Subcutaneous adipose tissue (tissue), 4 donors: ENCODE measurements around the gene THUMPD3. TPM values are rescaled to one million over a fixed set of nuclear protein-coding genes. Genes with fewer than 3 reads are reported as not detected.

Source experiments
- total RNA-seq, 4 donors: library from RNA; depleted of rRNA; stranded (reverse); fragments of >200 nt; gene quantifications; one replicate each; pipeline ENCODE4 v1.1.0, GENCODE V29; 2016
- TF ChIP-seq, protein P1 (sequence below): fragments of 450-650 bp; IDR thresholded peaks from one replicate; pipeline ENCODE4 v1.5.1; 2016; ENCODE audit warnings: low read depth, mild to moderate bottlenecking, control low read depth, antibody characterized with exemption, moderate library complexity

Gene THUMPD3
- total RNA-seq, 4 donors from 2014 or later: 20.7 to 53.8 (median 23.4) TPM

DNA sequence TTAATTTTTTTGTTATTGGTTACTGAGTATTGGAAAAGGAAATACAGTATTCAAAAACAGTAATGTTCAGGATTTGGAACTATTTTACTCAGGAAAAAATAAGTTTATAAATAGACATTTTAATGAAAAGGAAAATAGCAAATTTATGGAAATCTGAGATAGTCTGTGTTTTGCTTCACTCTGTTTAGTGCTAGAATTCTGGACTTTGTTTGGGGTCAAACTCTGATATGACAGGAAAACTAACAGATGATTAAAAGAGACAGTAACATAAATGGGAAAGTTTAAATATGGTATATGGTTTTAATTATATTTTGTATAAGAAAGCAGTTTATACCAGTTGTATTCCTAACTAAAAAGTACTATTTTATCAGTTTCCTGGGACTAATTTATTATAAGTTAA is 52.0 kb downstream of the THUMPD3 start:
- TF ChIP-seq, protein P1, sequence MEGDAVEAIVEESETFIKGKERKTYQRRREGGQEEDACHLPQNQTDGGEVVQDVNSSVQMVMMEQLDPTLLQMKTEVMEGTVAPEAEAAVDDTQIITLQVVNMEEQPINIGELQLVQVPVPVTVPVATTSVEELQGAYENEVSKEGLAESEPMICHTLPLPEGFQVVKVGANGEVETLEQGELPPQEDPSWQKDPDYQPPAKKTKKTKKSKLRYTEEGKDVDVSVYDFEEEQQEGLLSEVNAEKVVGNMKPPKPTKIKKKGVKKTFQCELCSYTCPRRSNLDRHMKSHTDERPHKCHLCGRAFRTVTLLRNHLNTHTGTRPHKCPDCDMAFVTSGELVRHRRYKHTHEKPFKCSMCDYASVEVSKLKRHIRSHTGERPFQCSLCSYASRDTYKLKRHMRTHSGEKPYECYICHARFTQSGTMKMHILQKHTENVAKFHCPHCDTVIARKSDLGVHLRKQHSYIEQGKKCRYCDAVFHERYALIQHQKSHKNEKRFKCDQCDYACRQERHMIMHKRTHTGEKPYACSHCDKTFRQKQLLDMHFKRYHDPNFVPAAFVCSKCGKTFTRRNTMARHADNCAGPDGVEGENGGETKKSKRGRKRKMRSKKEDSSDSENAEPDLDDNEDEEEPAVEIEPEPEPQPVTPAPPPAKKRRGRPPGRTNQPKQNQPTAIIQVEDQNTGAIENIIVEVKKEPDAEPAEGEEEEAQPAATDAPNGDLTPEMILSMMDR: no peak

DNA sequence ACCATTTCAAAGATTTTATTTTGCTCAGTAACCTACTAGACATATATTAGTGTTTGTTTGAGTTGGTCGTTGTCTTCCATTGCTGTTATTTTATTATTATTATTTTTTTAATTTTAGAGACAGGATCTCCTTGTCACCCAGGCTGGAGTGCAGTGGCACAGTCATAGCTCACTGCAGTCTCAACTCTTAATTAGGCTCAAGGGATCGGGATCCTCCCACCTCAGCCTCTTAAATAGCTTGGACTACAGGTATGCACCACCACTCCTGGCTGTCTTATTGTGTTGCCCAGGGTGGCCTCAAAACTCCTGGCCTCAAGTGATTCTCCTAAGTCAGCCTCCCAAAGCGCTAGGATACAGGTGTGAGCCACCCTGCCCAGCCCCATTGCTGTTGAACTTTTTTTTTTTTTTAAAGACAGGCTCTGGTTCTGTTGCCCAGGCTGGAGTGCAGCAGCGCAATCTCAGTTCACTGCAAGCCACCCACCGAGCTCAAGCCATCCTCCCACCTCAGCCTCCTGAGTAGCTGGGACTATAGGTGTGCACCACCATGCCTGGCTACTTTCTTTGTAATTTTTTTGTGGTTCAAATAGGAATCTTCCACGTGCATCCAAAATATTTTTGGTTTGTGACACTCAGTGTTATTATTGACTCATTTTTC is 52.8 kb downstream of the THUMPD3 start:
- TF ChIP-seq, protein P1: no peak

DNA sequence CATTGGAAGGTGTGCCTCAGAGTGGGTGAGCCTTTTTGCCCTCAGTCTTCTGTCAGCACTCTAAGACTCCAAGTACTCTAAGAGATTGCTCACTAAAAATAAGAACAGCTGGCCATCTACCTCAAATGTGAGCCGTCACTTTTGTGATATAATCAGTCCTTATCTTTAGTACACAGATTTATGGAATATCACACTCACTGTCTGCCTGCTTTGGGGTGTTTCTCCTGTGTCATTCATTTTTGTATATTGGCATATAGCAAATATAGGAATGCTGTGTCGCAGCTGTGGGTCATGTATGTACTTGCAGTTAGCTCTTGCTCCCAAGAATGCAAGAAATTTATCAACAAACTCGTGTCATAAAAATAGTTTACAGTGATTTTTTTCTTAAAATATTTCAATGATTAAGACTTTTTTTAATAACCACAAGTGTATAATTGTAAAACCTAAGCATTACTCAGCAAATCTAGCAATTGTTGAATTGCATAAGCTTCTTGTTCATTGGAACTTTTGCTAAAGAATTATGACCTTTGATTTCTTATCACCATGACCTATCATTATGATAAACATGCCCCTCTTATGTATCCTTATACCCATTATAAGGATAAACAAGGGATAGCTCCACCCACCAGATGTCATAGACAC is 53.4 kb downstream of the THUMPD3 start:
- TF ChIP-seq, protein P1: no peak

DNA sequence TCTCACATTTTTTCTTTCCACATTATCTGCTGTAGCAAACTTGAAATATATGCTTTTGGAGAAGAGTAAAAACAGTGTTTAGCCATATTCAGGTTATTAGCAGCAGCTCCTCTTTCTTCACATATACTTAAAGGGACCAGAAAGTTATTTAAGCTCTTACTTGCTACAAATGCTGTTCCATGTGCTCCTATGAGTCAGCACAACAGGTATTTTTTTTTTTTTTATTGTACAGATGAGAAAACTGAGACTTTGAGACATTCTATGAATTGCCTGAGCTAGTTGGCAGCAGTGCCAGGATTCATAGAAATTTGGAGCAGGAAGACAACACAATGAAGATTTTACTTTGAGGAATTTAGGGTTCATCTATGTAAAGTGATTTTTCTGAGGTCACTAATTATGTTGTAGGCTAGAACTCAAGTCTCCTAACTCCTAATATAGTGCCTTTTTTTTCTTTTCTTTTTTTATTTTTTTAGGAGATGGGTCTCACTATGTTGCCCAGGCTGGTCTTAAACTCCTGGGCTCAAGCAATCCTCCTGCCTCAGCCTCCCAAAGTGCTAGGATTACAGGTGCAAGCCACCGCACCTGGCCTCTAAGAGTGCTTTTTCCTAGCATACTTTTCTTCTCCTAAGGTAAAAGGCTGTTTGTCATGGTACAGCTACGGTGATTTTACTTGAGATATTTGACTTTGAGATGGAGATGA is 58.1 kb downstream of the THUMPD3 start:
- TF ChIP-seq, protein P1: no peak

DNA sequence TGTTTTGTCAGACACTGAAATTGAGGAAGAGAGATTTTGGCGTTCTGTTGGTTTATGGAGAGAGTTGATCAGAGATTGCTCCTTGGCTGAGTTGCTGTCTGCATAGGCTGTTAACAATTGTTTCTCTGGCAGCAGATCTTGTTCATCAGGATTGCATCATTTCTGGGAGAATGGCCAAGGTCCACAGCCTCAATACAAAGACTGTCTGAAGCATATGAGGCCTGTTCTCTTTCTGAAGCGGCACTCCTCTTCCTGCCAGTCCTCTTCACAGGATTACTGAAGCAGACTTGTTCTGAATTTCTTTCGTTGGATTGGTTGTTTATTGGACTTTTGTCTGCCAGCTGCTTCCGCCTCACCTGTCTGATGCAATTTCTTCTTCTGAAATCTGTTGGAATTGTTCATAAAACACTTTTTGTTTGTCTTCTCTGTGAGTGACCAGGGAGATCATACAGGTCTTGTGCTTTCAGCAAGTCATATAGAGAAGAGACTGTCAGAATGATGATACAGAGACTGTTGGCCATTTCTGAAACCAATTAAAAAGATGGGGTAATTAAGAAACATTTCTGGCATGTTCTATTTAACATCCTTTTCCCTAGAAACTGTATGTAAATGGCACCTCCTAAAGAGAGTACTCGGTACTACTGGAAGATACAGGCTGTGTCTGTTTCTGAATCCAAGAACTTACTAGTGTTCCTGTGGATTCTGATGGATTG is 60.0 kb downstream of the THUMPD3 start:
- TF ChIP-seq, protein P1: no peak

DNA sequence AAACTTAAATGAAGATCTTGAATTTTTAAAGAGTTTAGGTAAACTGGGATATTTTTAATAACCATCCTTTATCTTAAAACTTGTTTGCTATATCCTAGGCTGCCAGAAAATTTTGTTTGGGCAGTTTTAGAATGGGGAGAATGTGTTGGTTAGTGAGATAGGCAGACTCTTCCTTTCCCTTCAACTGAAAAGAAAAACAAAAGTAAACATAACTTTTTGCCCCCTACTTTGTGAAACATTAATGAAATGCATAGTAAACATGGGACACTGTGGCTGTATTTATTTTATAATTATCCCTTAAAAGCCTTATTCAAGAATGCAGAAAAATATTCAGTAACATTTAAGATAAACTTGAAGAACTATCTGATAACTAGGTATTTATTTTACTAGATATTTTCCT is 65.6 kb downstream of the THUMPD3 start:
- TF ChIP-seq, protein P1: no peak

DNA sequence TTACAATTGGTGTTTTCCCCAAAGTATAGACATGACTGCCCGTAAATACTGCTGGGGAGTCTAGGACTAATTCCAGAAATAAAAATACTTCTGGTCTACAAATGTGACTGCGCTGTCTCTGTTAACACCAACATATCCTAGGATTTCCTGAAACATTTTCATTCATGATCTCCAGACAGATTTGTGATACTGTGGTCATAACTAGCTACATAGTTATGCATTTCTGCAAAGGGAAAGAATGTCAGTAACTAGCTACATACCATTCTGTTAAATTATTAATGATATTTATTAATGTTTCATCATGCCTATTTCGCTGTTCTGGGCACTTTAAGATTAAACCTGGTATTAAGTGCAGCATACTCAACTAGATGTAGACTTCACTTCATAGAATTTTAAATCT is 67.9 kb downstream of the THUMPD3 start:
- TF ChIP-seq, protein P1: no peak
